Measurements from ENCODE around the gene PLEKHG5.
A peak's percentile ranks its signal among the peaks of the same experiment; 100 is the strongest.
"Not testable (repeated sequence)": the region's sequence is repeated elsewhere in the genome, so short reads cannot be mapped to it uniquely, and the experiment has no call there.

PLEKHG5 gene

GRCh38 chr1:6461538-6462411 lies 29.7 kb downstream of the PLEKHG5 start:
- DNase-seq, result no peak

- no peak for DNase-seq
Observed at GRCh38 chr1:6461051-6461530, 30.4 kb downstream of the PLEKHG5 start.

GRCh38 chr1:6460301-6461050 lies 31.0 kb downstream of the PLEKHG5 start:
- no peak for DNase-seq

GRCh38 chr1:6459850-6460265 lies 31.6 kb downstream of the PLEKHG5 start:
- DNase-seq, result no peak

- no peak for DNase-seq
Observed at GRCh38 chr1:6456800-6457466, 34.5 kb downstream of the PLEKHG5 start.

GRCh38 chr1:6455752-6456520 lies 35.5 kb downstream of the PLEKHG5 start:
- DNase-seq, result not testable (repeated sequence)

GRCh38 chr1:6454856-6455751 lies 36.4 kb downstream of the PLEKHG5 start:
- no peak for DNase-seq

- DNase-seq, result not testable (repeated sequence)
Observed at GRCh38 chr1:6453895-6454855, 37.3 kb downstream of the PLEKHG5 start.

GRCh38 chr1:6450943-6451373 lies 40.5 kb downstream of the PLEKHG5 start:
- no peak for DNase-seq

GRCh38 chr1:6450486-6450885 lies 41.0 kb downstream of the PLEKHG5 start:
- not testable (repeated sequence) for DNase-seq

GRCh38 chr1:6450005-6450450 lies 41.4 kb downstream of the PLEKHG5 start:
- DNase-seq, result no peak

- peak in 1 of 2 experiments; percentile 68 for DNase-seq
Observed at GRCh38 chr1:6448749-6449631, 42.5 kb downstream of the PLEKHG5 start.

- DNase-seq, result no peak
Observed at GRCh38 chr1:6447818-6448748, 43.4 kb downstream of the PLEKHG5 start.

- DNase-seq, result no peak
Observed at GRCh38 chr1:6447016-6447817, 44.2 kb downstream of the PLEKHG5 start.

- no peak for DNase-seq
Observed at GRCh38 chr1:6446665-6447015, 44.8 kb downstream of the PLEKHG5 start.

GRCh38 chr1:6445929-6446328 lies 45.5 kb downstream of the PLEKHG5 start:
- not testable (repeated sequence) for DNase-seq

All from NCI-H446 (cell line).